Natural killer cell (primary cell): Measurements from ENCODE around the gene CD1C. TPM values are rescaled to one million over a fixed set of nuclear protein-coding genes. Genes with fewer than 3 reads are reported as not detected.
"Not testable (repeated sequence)": the region's sequence is repeated elsewhere in the genome, so short reads cannot be mapped to it uniquely, and the experiment has no call there.

ENCODE experiments used
- ATAC-seq, 3 donors: fragments of 150-1000 bp in 2 of 3; fragments of 200-7000 bp in 1 of 3; cut with Tn5 transposase; 1 replicate in 1 of 3; 2 replicates in 2 of 3; pipeline ENCODE4 v1.10.0; 2021; ENCODE audit warnings: mild to moderate bottlenecking in 2 of 3, moderate library complexity in 2 of 3
- DNase-seq, 2 donors: peaks; one replicate each; pipeline versions ENCODE4 v3.0.0 to v3.0.0-alpha.2; 2013 to 2021; ENCODE audit warnings: mixed read lengths in 1 of 2
- H3K27ac ChIP-seq: one replicate; pipeline ENCODE4 v1.5.1; 2013; ENCODE audit warnings: mild to moderate bottlenecking, low read length
- H3K27me3 ChIP-seq: one replicate; pipeline ENCODE4 v1.6.1; 2013; ENCODE audit warnings: low read length; ENCODE audit not compliant: control insufficient read depth, insufficient read depth
- H3K36me3 ChIP-seq: one replicate; pipeline ENCODE4 v1.6.1; 2013; ENCODE audit warnings: low read length; ENCODE audit not compliant: control insufficient read depth, insufficient read depth
- H3K4me1 ChIP-seq: one replicate; pipeline ENCODE4 v1.6.1; 2013; ENCODE audit warnings: low read length; ENCODE audit not compliant: control insufficient read depth, insufficient read depth
- H3K4me3 ChIP-seq: one replicate; pipeline ENCODE4 v1.5.1; 2013; ENCODE audit warnings: low read length
- H3K9me3 ChIP-seq: one replicate; pipeline ENCODE4 v1.6.1; 2013; ENCODE audit warnings: low read length; ENCODE audit not compliant: control insufficient read depth, insufficient read depth
- H3K27ac Mint-ChIP-seq, 2 donors: one replicate each; pipeline ENCODE4 v1.8.0; 2022; ENCODE audit warnings: mild to moderate bottlenecking in 2 of 2, mixed read lengths in 2 of 2, moderate library complexity in 1 of 2
- H3K27me3 Mint-ChIP-seq, 2 donors: one replicate each; pipeline ENCODE4 v1.8.0; 2022; ENCODE audit warnings: low read depth in 2 of 2, mixed read lengths in 2 of 2
- H3K36me3 Mint-ChIP-seq: one replicate; pipeline ENCODE4 v1.8.0; 2022; ENCODE audit warnings: mixed read lengths
- H3K4me1 Mint-ChIP-seq, 2 donors: one replicate each; pipeline ENCODE4 v1.8.0; 2022; ENCODE audit warnings: mixed read lengths in 2 of 2
- H3K4me3 Mint-ChIP-seq: one replicate; pipeline ENCODE4 v1.8.0; 2022; ENCODE audit warnings: mild to moderate bottlenecking, moderate library complexity, mixed read lengths
- H3K9me3 Mint-ChIP-seq, 2 donors: one replicate each; pipeline ENCODE4 v1.8.0; 2022; ENCODE audit warnings: mixed read lengths in 2 of 2
- CTCF ChIP-seq: fragments of 200-600 bp; IDR thresholded peaks from one replicate; pipeline ENCODE4 v1.8.0; 2022; ENCODE audit warnings: antibody characterized with exemption
- WGBS: methylation state at CpG from one replicate; pipeline ENCODE4 v1.1.7; 2013; ENCODE audit warnings: missing lambda C conversion rate; ENCODE audit not compliant: insufficient coverage; 5-methylcytosine and 5-hydroxymethylcytosine counted together
- intact Hi-C: fragments of 100-400 bp; cut with micrococcal nuclease; formaldehyde crosslinking; loops from one replicate; pipeline ENCODE4 v1.14.2; 2022
- total RNA-seq, 4 donors: library from RNA; stranded (reverse); fragments of 120-200 nt in 1 of 4; gene quantifications; one replicate each; pipeline versions ENCODE4 v1.2.3 to v1.2.4, GENCODE V29; 2013 to 2022

The CD1C gene
- total RNA-seq, 3 donors from 2014 or later (not counting 1 experiment from before 2014, with no cell fraction given): 1.2 to 4.6 TPM; not detected in 1

GRCh38 chr1:158257888-158258287 lies 31.8 kb upstream of the CD1C start:
- no peaks in the 10 kb centered on the region for H3K4me1 ChIP-seq
- H3K36me3 ChIP-seq: no peaks in the 10 kb centered on the region
- no peak overlapping the region for H3K27ac ChIP-seq
- Mint-ChIP-seq H3K27ac (no peak overlapping the region), H3K27me3 (peaks cover 30 to 56% of the 10 kb centered on the region in 2 donors), H3K4me3 (no peak overlapping the region), H3K9me3 (no peaks in the 10 kb centered on the region), H3K4me1 (no peaks in the 10 kb centered on the region), H3K36me3 (no peaks in the 10 kb centered on the region)
- no peak overlapping the region for H3K4me3 ChIP-seq
- H3K9me3 ChIP-seq: no peaks in the 10 kb centered on the region
- peaks cover 8% of the 10 kb centered on the region for H3K27me3 ChIP-seq
- no peak for DNase-seq
- WGBS: 27% methylated on average over 2 of the region's 2 CpGs
- ATAC-seq: no peak
- intact Hi-C loops: no loop called here
- TF ChIP-seq CTCF: no peak

- Mint-ChIP-seq H3K36me3 (no peaks in the 10 kb centered on the region), H3K4me3 (no peak overlapping the region), H3K27me3 (peaks cover 34 to 56% of the 10 kb centered on the region in 2 donors), H3K27ac (no peak overlapping the region), H3K9me3 (no peaks in the 10 kb centered on the region), H3K4me1 (no peaks in the 10 kb centered on the region)
- Histone ChIP-seq H3K27me3 (peaks cover 8% of the 10 kb centered on the region), H3K4me1 (no peaks in the 10 kb centered on the region), H3K36me3 (no peaks in the 10 kb centered on the region), H3K9me3 (no peaks in the 10 kb centered on the region), H3K27ac (no peak overlapping the region), H3K4me3 (no peak overlapping the region)
- intact Hi-C loops: no loop called here
- no peak for TF ChIP-seq CTCF
- WGBS: 100% methylated on average over 1 of the region's 1 CpG
- ATAC-seq (no peak), DNase-seq (no peak)
Measured at GRCh38 chr1:158259117-158259516, 30.6 kb upstream of the CD1C start.

DNA sequence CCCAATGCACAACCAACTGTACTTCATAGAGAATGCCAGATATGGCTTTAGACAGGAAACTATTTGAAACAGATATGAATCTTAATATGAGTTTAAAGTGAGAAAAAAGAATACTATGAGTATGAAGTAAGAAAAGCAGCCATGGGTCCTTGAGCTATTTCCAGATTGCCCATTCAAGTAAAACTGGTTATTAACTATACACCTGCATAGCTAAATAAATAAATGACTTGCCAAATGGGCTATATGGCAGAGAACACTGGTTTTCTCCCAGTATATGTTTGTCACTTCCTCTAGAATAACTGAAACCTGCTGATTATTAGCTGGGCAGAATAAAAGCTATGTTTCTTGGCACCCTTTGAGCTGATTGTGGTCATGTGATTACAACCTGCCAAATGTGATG lies 17.0 kb upstream of the CD1C start:
- H3K4me1 Mint-ChIP-seq: peaks cover 7 to 10% of the 10 kb centered on the region in 2 donors
- DNase-seq (no peak), ATAC-seq (no peak)
- Histone ChIP-seq H3K9me3 (no peaks in the 10 kb centered on the region), H3K4me3 (no peak overlapping the region), H3K4me1 (no peaks in the 10 kb centered on the region), H3K36me3 (no peaks in the 10 kb centered on the region), H3K27ac (no peak overlapping the region), H3K27me3 (peaks cover 4% of the 10 kb centered on the region)
- intact Hi-C loops: no loop called here
- no peak overlapping the region for H3K27ac Mint-ChIP-seq
- TF ChIP-seq CTCF: no peak
- no peak overlapping the region for H3K4me3 Mint-ChIP-seq
- H3K36me3 Mint-ChIP-seq: no peaks in the 10 kb centered on the region
- H3K27me3 Mint-ChIP-seq: peaks cover 12% of the 10 kb centered on the region in 2 donors
- H3K9me3 Mint-ChIP-seq: no peaks in the 10 kb centered on the region

GRCh38 chr1:158274797-158275196 lies 14.9 kb upstream of the CD1C start:
- no peak for TF ChIP-seq CTCF
- Mint-ChIP-seq H3K4me1 (peaks cover 7 to 10% of the 10 kb centered on the region in 2 donors), H3K27ac (no peak overlapping the region), H3K4me3 (no peak overlapping the region), H3K27me3 (peaks cover 3 to 6% of the 10 kb centered on the region in 2 donors), H3K9me3 (no peaks in the 10 kb centered on the region), H3K36me3 (no peaks in the 10 kb centered on the region)
- H3K4me1 ChIP-seq: no peaks in the 10 kb centered on the region
- no peaks in the 10 kb centered on the region for H3K36me3 ChIP-seq
- no peak overlapping the region for H3K4me3 ChIP-seq
- no peak for DNase-seq
- 19% methylated on average over 5 of the region's 5 CpGs for WGBS
- peak in 1 of 3 donors; percentile 30 for ATAC-seq
- H3K27me3 ChIP-seq: peaks cover 4% of the 10 kb centered on the region
- intact Hi-C loops: no loop called here
- no peak overlapping the region for H3K27ac ChIP-seq
- no peaks in the 10 kb centered on the region for H3K9me3 ChIP-seq

- H3K27ac ChIP-seq, H3K36me3 Mint-ChIP-seq, intact Hi-C loops, H3K9me3 ChIP-seq, H3K4me3 ChIP-seq, ATAC-seq, H3K9me3 Mint-ChIP-seq, H3K4me3 Mint-ChIP-seq, H3K36me3 ChIP-seq, DNase-seq, H3K27me3 ChIP-seq, H3K27ac Mint-ChIP-seq: not testable (repeated sequence)
- WGBS: 73% methylated on average over 2 of the region's 2 CpGs
- peaks cover 16% of the 10 kb centered on the region for H3K4me1 ChIP-seq
- Mint-ChIP-seq H3K4me1 (peaks cover 10 to 23% of the 10 kb centered on the region in 2 donors), H3K27me3 (peaks cover 8 to 37% of the 10 kb centered on the region in 2 donors)
Measured at GRCh38 chr1:158282421-158282820, 7.3 kb upstream of the CD1C start.
